GM19372 (cell line): ENCODE results near the gene SPON1.
"Not testable (repeated sequence)": the region's sequence is repeated elsewhere in the genome, so short reads cannot be mapped to it uniquely, and the experiment has no call there.

Experiments
- ATAC-seq: cut with Tn5 transposase; IDR thresholded peaks from one replicate; pipeline ENCODE4 v1.9.1; 2021; ENCODE audit warnings: mild to moderate bottlenecking, low read depth, moderate library complexity; ENCODE audit not compliant: unreplicated experiment

The SPON1 gene

DNA sequence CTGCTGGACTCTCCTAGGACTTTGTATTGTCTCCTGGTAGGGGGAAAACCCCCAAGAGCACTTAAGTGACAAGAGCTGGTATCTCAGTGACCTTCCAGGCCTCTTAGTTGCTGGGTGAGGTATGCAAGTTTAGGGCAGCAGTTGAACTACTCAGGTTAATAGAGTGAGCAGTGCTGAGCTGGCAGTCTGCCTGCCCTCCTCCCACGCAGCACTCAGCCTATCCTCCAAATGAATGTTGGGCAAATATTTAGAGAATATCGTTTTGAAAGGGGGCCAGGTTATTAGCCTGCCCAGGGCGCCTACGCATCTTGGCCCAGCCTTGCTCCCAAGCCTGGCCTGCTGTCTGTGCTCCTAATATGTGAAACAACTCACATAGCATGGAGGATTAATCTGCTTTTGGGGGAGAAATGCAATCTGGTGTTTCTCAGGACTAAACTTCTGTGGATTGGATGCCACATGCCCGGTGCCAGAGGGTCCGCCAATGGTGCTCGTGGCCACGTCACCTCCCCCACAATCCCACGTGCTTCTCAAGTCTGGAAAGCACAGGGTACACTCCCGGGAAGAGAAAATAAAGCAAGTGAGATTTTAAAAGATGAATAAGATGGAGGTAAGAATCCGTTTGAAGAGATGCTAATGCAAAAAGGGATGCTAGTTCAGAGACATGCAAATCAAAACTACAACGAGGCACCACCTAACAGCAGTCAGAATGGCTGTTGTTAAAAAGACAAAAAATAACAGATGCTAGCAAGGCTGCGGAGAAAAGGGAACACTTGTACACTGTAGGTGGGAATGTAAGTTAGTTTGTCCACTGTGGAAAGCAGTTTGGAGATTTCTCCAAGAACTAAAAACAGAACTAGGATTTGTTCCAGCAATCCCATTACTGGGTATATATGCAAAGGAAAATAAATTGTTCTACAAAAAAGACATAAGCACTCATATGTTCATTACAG is 67.7 kb downstream of the SPON1 start:
- no peak for ATAC-seq

DNA sequence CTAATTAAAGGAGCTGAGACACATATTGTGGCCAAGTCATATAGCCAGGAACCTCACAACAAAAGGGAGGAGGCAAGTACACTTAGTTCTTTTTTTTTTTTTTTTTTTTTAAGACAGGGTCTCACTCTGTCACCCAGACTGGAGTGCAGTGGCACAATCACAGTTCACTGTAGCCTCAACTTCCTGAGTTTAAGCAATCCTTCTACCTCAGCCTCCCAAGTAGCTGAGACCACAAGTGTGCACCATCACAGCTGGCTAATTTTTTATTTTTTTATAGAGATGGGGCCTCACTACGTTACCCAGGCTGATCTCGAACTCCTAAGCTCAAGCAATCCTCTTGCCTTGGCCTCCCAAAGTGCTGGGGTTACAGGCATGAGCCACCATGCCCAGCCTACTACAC is 73.0 kb downstream of the SPON1 start:
- ATAC-seq, result not testable (repeated sequence)

- ATAC-seq, result no peak
These were observed 73.9 kb downstream of the SPON1 start for GRCh38 chr11:14036469-14036868.

DNA sequence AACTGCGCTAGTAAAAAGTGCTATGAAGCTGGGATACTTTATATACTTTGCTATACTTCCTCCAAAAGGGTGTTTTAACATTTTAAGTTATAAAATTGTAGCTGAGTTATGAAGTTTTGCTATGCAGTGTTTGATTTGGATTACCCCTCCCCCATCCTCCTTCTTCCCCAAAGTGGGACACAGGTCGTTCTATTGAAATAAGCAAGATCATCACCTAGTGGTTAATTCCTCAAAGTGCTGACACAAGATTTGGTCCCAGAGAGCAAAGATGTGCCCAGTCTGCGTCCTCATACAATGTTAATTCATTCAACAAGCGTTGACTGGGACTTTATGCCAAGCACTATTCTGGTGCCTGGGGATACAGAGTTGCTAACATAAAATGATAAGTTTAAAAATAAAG is 78.5 kb downstream of the SPON1 start:
- no peak for ATAC-seq

DNA sequence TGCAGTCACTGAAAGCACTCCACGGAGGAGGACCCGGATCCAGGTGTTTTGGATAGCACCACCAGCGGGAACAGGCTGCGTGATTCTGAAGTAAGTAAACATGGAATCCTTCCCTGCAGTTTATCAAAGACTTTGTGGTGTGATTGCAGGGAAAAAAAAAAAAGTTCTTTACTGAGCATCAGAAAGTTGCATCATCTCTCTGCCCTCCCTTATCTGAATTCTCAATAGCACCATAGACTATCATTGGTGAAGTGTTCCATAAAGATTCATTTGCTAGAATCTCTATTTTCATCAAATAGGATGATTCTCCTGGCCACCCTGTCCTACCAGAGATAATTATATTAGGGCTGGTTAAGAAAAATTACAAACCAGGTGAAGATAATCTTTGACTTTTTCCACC is 79.0 kb downstream of the SPON1 start:
- no peak for ATAC-seq

GRCh38 chr11:14042686-14043465 is 80.4 kb downstream of the SPON1 start:
- no peak for ATAC-seq

GRCh38 chr11:14044916-14045315 is 82.4 kb downstream of the SPON1 start:
- no peak for ATAC-seq

GRCh38 chr11:14045417-14045816 is 82.9 kb downstream of the SPON1 start:
- ATAC-seq, result no peak

DNA sequence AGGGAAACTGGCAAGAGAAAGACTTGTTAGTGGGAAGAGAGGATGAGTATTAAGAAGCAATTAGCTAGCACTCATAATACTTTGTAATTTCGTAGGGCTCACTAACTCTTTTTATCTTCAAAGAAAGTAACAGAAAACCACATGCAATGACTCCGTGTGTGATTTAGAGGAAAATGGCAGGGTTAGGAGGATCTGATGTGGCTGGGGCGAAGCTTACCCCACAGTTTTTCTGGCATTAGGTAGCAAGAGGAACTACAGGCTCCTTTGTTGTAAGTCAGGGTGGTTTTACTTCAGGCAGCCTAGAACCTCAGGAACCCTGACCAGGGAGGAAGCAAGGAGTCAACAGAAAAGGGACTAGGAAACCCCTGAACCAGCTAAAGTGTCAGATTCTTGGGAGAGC is 89.7 kb downstream of the SPON1 start:
- no peak for ATAC-seq

GRCh38 chr11:14054116-14055107 is 91.9 kb downstream of the SPON1 start:
- ATAC-seq, result no peak

DNA sequence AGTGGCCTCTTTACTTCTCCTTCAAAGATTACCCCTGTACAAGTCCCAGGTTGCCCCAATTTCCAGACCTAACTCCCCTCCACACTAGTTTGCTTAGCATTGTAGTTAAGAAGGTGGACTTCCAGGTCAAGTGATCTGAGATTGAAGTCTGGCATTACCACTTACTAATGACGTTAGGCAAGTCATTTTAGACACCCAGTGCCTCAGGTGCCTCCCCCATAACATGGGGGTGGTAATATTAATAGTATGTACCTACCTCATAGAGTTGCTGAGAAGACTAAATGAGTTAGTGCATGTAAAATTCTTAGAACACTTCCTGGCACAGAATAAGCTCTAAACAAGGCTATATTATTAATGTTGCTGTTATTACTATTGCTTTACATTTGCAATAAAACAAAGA is 93.4 kb downstream of the SPON1 start:
- no peak for ATAC-seq

- no peak for ATAC-seq
These were observed 95.5 kb downstream of the SPON1 start for GRCh38 chr11:14058061-14058460.

- no peak for ATAC-seq
These were observed 97.0 kb downstream of the SPON1 start for GRCh38 chr11:14059491-14059890.

- ATAC-seq, result no peak
These were observed 99.2 kb downstream of the SPON1 start for GRCh38 chr11:14061721-14062120.

- no peak for ATAC-seq
These were observed 102.6 kb downstream of the SPON1 start for GRCh38 chr11:14065141-14065540.

GRCh38 chr11:14065681-14066080 is 103.2 kb downstream of the SPON1 start:
- ATAC-seq, result no peak

DNA sequence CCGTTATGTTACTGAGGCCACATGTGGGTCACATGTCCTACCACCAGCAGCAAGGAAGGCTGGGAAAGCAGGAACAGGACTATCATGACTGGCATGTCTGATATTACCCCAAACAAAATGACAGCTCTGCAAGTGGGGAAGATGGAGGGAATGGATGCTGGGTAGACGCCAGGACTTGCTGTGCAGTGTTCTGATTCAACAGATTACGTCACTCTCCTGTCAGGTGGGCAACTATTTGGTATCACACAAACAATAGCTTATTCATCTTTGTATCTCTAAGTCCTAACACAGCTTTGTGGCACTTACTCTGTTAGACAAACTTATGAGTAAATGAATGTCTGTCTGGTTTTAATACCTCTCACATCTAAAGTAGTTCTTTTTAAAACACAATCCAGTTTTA is 105.2 kb downstream of the SPON1 start:
- ATAC-seq, result no peak

GRCh38 chr11:14070896-14071295 is 108.4 kb downstream of the SPON1 start:
- no peak for ATAC-seq

- no peak for ATAC-seq
These were observed 111.4 kb downstream of the SPON1 start for GRCh38 chr11:14073849-14074476.
